A549 (cell line): ENCODE results near the gene ZC3H4.

Experiments used
- CHD4 ChIP-seq: fragments of 200-600 bp; sonication (generic); IDR thresholded peaks from 2 replicates; pipeline ENCODE4 v1.6.1; 2016; ENCODE audit warnings: antibody characterized with exemption, mild to moderate bottlenecking, borderline replicate concordance
- CTCF ChIP-seq: fragments of >200 bp; sonication (Bioruptor Twin); formaldehyde crosslinking; IDR thresholded peaks from 3 replicates; pipeline ENCODE4 v1.5.1; 2016
- EHMT2 ChIP-seq: fragments of 200-600 bp; sonication (generic); IDR thresholded peaks from 2 replicates; pipeline ENCODE4 v1.6.1; 2016; ENCODE audit warnings: antibody characterized with exemption, low read depth, mild to moderate bottlenecking, moderate library complexity
- EP300 ChIP-seq, 2 experiments: fragments of >200 bp; sonication (Bioruptor Twin); formaldehyde crosslinking; IDR thresholded peaks; 2 replicates in 1 of 2; 3 replicates in 1 of 2; pipeline ENCODE4 v1.6.1; 2016 to 2017
- JUNB ChIP-seq: fragments of >200 bp; sonication (Bioruptor Twin); formaldehyde crosslinking; IDR thresholded peaks from 2 replicates; pipeline ENCODE4 v1.6.1; 2016
- MAX ChIP-seq: IDR thresholded peaks from 2 replicates; pipeline ENCODE4 v1.6.1; 2012
- POLR2A ChIP-seq: IDR thresholded peaks from 2 replicates; pipeline ENCODE4 v1.6.1; 2012; ENCODE audit warnings: mild to moderate bottlenecking, low read length
- REST ChIP-seq: fragments of 200-600 bp; sonication (generic); IDR thresholded peaks from 2 replicates; pipeline ENCODE4 v1.6.1; 2016; ENCODE audit warnings: antibody characterized with exemption, mild to moderate bottlenecking, moderate library complexity
- SREBF2 ChIP-seq: fragments of 450-650 bp; IDR thresholded peaks from 2 replicates; pipeline ENCODE4 v1.6.1; 2014; ENCODE audit warnings: mild to moderate bottlenecking, moderate library complexity
- USF2 ChIP-seq: fragments of 450-650 bp; IDR thresholded peaks from 2 replicates; pipeline ENCODE4 v1.6.1; 2014; ENCODE audit warnings: antibody characterized with exemption

- no peak for TF ChIP-seq USF2
- no peak for TF ChIP-seq REST
- no peak for TF ChIP-seq SREBF2
- no peak for TF ChIP-seq POLR2A
- TF ChIP-seq CHD4 = no peak
- no peak for TF ChIP-seq CTCF
- no peak for TF ChIP-seq EP300 (IDR thresholded peaks at IDR 0.05)
- TF ChIP-seq MAX = no peak
- TF ChIP-seq EHMT2 = no peak
- TF ChIP-seq JUNB = no peak
These were observed 5.4 kb downstream of the ZC3H4 start for GRCh38 chr19:47107953-47108746.
